Measurements from ENCODE around the gene B4GALT7.

The B4GALT7 gene

DNA sequence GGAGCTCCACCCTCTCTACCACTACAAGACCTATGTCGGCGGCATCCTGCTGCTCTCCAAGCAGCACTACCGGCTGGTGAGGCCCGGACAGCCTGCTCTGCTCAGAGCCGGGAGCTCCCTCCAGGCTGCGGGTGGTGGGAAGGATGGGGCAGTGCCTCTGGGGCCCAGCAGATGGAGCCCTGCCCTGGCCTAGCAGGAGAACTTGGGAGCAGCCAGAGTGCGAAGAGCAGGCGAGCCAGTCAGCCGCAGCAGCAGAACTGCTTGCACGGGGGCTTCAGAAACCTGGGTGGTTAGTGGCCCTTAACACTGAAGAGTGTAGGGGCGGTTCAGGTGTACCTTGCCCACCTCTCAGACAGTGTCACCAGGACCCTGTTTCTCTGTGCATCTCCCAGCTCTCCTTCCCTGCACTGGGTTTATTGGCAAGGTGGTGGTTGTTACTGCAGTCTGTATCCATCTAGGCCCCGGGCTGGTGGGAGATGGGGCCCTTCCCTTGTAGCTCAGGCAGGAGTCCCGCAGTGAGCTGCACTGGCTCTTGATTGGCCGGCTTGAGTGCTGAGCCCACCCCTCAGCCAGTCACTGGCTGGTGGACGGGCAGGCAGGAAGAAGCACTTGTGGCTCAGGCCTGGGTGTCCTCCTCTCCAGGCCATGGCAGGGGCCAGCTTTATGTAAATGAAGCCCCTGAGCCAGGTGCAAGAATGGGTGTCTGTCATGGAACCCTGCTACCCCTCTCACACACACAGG, 7.7 kb downstream of the B4GALT7 start:
- TF ChIP-seq, protein P1, sequence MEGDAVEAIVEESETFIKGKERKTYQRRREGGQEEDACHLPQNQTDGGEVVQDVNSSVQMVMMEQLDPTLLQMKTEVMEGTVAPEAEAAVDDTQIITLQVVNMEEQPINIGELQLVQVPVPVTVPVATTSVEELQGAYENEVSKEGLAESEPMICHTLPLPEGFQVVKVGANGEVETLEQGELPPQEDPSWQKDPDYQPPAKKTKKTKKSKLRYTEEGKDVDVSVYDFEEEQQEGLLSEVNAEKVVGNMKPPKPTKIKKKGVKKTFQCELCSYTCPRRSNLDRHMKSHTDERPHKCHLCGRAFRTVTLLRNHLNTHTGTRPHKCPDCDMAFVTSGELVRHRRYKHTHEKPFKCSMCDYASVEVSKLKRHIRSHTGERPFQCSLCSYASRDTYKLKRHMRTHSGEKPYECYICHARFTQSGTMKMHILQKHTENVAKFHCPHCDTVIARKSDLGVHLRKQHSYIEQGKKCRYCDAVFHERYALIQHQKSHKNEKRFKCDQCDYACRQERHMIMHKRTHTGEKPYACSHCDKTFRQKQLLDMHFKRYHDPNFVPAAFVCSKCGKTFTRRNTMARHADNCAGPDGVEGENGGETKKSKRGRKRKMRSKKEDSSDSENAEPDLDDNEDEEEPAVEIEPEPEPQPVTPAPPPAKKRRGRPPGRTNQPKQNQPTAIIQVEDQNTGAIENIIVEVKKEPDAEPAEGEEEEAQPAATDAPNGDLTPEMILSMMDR (IDR thresholded peaks at IDR 0.05; ENCODE audit: low read depth, low read length): peak; percentile 93
- DNase-seq (ENCODE audit: low read depth in 2 of 2): peak; percentile 77 to 90
- no peak overlapping the region for H3K4me3 ChIP-seq (replicated peaks in 1 of 2; ENCODE audit: low read depth in 2 of 2, low read length in 2 of 2)

GRCh38 chr5:177608243-177609075, 8.5 kb downstream of the B4GALT7 start:
- TF ChIP-seq, protein P1 (IDR thresholded peaks at IDR 0.05; ENCODE audit: low read depth, low read length): no peak
- no peak overlapping the region for H3K4me3 ChIP-seq (replicated peaks in 1 of 2; ENCODE audit: low read depth in 2 of 2, low read length in 2 of 2)
- no peak for DNase-seq (ENCODE audit: low read depth in 2 of 2)

DNA sequence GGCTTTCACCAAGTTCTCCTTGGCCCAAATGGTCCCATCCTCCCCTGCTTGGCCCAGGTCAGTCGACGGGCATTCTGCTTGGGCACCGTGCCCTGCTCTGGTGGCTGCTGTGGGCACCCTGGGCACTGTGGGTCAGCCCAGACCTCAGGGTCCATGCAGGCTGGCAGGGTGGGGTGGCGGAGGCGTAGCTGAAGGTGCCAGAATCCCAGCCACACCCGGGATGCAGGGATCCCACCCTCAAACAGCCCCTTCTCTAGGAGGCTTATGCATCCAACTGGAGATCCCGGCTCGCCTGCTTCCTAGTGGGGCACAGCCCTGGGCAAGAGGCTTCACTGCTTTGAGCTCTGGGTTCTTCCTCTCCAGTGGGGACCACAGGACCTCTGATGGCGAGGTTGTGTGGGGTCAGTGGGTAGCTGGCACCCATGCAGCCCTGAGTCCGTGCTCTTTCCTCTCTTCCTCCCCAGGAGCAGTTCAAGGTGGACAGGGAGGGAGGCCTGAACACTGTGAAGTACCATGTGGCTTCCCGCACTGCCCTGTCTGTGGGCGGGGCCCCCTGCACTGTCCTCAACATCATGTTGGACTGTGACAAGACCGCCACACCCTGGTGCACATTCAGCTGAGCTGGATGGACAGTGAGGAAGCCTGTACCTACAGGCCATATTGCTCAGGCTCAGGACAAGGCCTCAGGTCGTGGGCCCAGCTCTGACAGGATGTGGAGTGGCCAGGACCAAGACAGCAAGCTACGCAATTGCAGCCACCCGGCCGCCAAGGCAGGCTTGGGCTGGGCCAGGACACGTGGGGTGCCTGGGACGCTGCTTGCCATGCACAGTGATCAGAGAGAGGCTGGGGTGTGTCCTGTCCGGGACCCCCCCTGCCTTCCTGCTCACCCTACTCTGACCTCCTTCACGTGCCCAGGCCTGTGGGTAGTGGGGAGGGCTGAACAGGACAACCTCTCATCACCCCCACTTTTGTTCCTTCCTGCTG, 9.4 kb downstream of the B4GALT7 start:
- H3K4me3 ChIP-seq (replicated peaks in 1 of 2; ENCODE audit: low read depth in 2 of 2, low read length in 2 of 2): no peak overlapping the region
- no peak for DNase-seq (ENCODE audit: low read depth in 2 of 2)
- TF ChIP-seq, protein P1 (IDR thresholded peaks at IDR 0.05; ENCODE audit: low read depth, low read length): no peak

GRCh38 chr5:177610131-177610769, 10.3 kb downstream of the B4GALT7 start:
- no peak overlapping the region for H3K4me3 ChIP-seq (replicated peaks in 1 of 2; ENCODE audit: low read depth in 2 of 2, low read length in 2 of 2)
- DNase-seq (ENCODE audit: low read depth in 2 of 2): no peak
- TF ChIP-seq, protein P1 (IDR thresholded peaks at IDR 0.05; ENCODE audit: low read depth, low read length): no peak

DNA sequence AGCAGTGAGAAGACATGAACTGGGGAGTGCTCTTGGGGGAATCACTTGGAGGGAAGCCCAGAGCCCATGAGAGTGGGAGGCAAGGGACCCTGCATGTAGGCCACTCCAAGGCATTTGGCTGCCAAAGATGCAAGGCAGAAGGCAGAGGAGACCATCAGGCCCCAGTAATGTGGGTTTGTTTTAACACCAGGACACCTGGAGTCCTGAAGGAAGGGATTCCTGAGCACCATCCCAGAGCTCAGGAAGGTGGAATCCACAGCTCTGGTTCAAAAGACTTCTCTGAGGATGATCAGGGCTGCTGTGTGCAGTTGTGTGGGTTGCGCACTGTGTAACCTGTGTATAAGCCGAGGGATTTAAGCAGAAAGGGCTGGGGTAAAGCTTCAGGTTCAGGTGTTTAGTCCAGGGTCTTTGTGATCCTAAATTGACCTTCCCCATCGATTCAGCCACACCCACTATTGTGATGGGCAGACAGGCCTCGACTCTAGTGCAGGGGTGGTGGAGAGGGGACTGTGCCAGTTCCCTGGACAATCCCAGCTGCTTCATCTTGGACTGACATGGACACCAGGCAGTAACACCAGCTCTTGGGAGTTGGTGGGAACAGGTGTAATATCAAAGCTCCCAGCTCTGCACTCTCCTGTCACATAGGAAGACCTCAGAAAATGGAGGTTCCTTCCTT, 11.0 kb downstream of the B4GALT7 start:
- no peak for DNase-seq (ENCODE audit: low read depth in 2 of 2)
- no peak overlapping the region for H3K4me3 ChIP-seq (replicated peaks in 1 of 2; ENCODE audit: low read depth in 2 of 2, low read length in 2 of 2)
- TF ChIP-seq, protein P1 (IDR thresholded peaks at IDR 0.05; ENCODE audit: low read depth, low read length): no peak

Data from cardiac fibroblast (primary cell).